ENCODE data around the gene PEX1. TPM values are rescaled to one million over a fixed set of nuclear protein-coding genes. Genes with fewer than 3 reads are reported as not detected.
A peak's percentile ranks its signal among the peaks of the same experiment; 100 is the strongest.
"Not testable (repeated sequence)": the region's sequence is repeated elsewhere in the genome, so short reads cannot be mapped to it uniquely, and the experiment has no call there.

The PEX1 gene
- total RNA-seq, 1 donor from 2014 or later, result 10.4 TPM

- ATAC-seq (no peak), DNase-seq (ENCODE audit: missing footprints) (no peak)
- intact Hi-C loops (cut with DNase I), result no loop called here
These were observed 15.0 kb downstream of the PEX1 start for GRCh38 chr7:92513167-92513902.

GRCh38 chr7:92508946-92509345, 19.4 kb downstream of the PEX1 start:
- intact Hi-C loops (cut with DNase I), result no loop called here
- no peak for ATAC-seq
- DNase-seq (ENCODE audit: missing footprints), result no peak

- no peak for DNase-seq (ENCODE audit: missing footprints)
- no peak for ATAC-seq
- intact Hi-C loops (cut with DNase I), result no loop called here
These were observed 22.0 kb downstream of the PEX1 start for GRCh38 chr7:92506363-92506762.

GRCh38 chr7:92504563-92504962, 23.8 kb downstream of the PEX1 start:
- ATAC-seq (no peak), DNase-seq (ENCODE audit: missing footprints) (no peak)
- intact Hi-C loops (cut with DNase I), result no loop called here

GRCh38 chr7:92503767-92504166, 24.6 kb downstream of the PEX1 start:
- intact Hi-C loops (cut with DNase I), result no loop called here
- no peak for ATAC-seq

GRCh38 chr7:92498557-92498956, 29.8 kb downstream of the PEX1 start:
- DNase-seq (ENCODE audit: missing footprints) (no peak), ATAC-seq (no peak)
- intact Hi-C loops (cut with DNase I), result no loop called here

More at GRCh38 chr7:92503767-92504166, 24.6 kb downstream of the PEX1 start:
- DNase-seq (ENCODE audit: missing footprints), result no peak

- intact Hi-C loops (cut with DNase I), result no loop called here
- ATAC-seq (no peak), DNase-seq (ENCODE audit: missing footprints) (no peak)
These were observed 31.4 kb downstream of the PEX1 start for GRCh38 chr7:92496876-92497275.

- ATAC-seq (peak; percentile 72), DNase-seq (ENCODE audit: missing footprints) (no peak)
- intact Hi-C loops (cut with DNase I), result no loop called here
These were observed 38.7 kb downstream of the PEX1 start for GRCh38 chr7:92489634-92490033.

- intact Hi-C loops (cut with DNase I), result no loop called here
- ATAC-seq, result no peak
- DNase-seq (ENCODE audit: missing footprints), result no peak
These were observed 40.5 kb downstream of the PEX1 start for GRCh38 chr7:92487804-92488203.

- ATAC-seq (no peak), DNase-seq (ENCODE audit: missing footprints) (no peak)
- intact Hi-C loops (cut with DNase I), result no loop called here
These were observed 42.3 kb downstream of the PEX1 start for GRCh38 chr7:92485974-92486373.

- ATAC-seq (no peak), DNase-seq (ENCODE audit: missing footprints) (no peak)
- intact Hi-C loops (cut with DNase I), result no loop called here
These were observed 42.9 kb downstream of the PEX1 start for GRCh38 chr7:92485267-92485892.

- ATAC-seq; DNase-seq (ENCODE audit: missing footprints); intact Hi-C loops (cut with DNase I): not testable (repeated sequence)
These were observed 44.1 kb downstream of the PEX1 start for GRCh38 chr7:92484226-92484625.

- DNase-seq (ENCODE audit: missing footprints); ATAC-seq; intact Hi-C loops (cut with DNase I): not testable (repeated sequence)
These were observed 44.7 kb downstream of the PEX1 start for GRCh38 chr7:92483624-92484023.

GRCh38 chr7:92479146-92479545, 49.2 kb downstream of the PEX1 start:
- ATAC-seq, result not testable (repeated sequence)

GRCh38 chr7:92478711-92479110, 49.6 kb downstream of the PEX1 start:
- DNase-seq (ENCODE audit: missing footprints), result no peak
- intact Hi-C loops (cut with DNase I), result no loop called here
- ATAC-seq, result no peak

More at GRCh38 chr7:92479146-92479545, 49.2 kb downstream of the PEX1 start:
- intact Hi-C loops (cut with DNase I); DNase-seq (ENCODE audit: missing footprints): not testable (repeated sequence)

GRCh38 chr7:92478095-92478494, 50.2 kb downstream of the PEX1 start:
- intact Hi-C loops (cut with DNase I), result no loop called here
- DNase-seq (ENCODE audit: missing footprints) (no peak), ATAC-seq (no peak)

- ATAC-seq; intact Hi-C loops (cut with DNase I): not testable (repeated sequence)
These were observed 50.6 kb downstream of the PEX1 start, which contains the start of gene ERVW-1 for GRCh38 chr7:92477681-92478080. Gene ERVW-1, minus strand, starts transcription at chr7:92477946. Its CDS starts 7,565 bp downstream, at chr7:92470381.

GRCh38 chr7:92475851-92476590, 52.3 kb downstream of the PEX1 start:
- DNase-seq (ENCODE audit: missing footprints); ATAC-seq; intact Hi-C loops (cut with DNase I): not testable (repeated sequence)

More at GRCh38 chr7:92477681-92478080, 50.6 kb downstream of the PEX1 start, which contains the start of gene ERVW-1:
- not testable (repeated sequence) for DNase-seq (ENCODE audit: missing footprints)

GRCh38 chr7:92475261-92475770, 53.0 kb downstream of the PEX1 start:
- intact Hi-C loops (cut with DNase I); DNase-seq (ENCODE audit: missing footprints); ATAC-seq: not testable (repeated sequence)

All from Right ventricle myocardium inferior (tissue), 1 donor.